Activated CD4-positive, CD25-positive, alpha-beta regulatory T cell treated with anti-CD3 and anti-CD28 coated beads, Interleukin-2, amount 50 U/mL, for 72 hours (primary cell): ENCODE measurements around the gene PRMT3.
"Not testable (repeated sequence)": the region's sequence is repeated elsewhere in the genome, so short reads cannot be mapped to it uniquely, and the experiment has no call there.

ENCODE experiments used
- DNase-seq: peaks from one replicate; pipeline ENCODE4 v3.0.0; 2021

Gene PRMT3

DNA sequence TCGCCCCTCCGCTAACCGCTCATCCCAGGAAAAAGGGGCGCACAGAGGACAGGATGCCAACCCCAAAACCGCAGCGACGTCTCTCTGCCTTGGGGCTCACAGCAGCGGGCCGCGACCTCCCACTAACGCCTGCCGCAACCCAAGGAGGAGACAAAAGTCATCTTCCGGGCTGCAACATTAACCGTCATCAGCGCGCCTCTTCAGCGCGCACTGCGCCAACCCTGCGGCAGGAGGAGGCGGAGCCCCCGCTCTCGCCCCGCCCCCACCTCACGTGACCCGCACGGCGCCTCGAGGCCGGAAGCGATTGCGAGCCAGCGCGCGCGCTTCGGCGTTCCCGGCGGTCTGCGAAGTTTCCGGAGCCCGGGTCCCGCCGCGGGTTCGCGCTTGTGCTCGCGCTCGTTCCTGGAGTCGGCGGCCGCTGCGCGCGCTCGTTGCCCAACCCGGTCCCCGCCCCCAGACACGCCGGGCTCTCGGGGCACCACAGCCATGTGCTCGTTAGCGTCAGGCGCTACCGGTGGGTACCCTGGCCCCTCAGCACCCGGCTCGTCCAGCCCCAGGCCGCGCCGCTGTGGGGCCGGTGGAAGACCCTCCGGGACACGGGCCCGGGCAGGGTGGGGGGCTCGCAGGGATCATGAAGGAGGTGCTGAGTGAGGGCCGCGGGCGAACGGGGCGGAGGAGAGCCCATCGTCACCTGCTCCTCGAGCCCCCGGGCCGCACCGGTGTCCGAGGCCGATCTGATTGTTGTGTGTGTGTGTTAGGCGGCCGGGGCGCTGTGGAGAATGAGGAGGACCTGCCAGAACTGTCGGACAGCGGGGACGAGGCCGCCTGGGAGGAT is at the start of gene PRMT3:
Gene PRMT3, plus strand, starts transcription at position 456 of the 835 bp plus-strand sequence. Its CDS starts 31 bp downstream, at position 487.
- DNase-seq = peak; percentile 98

DNA sequence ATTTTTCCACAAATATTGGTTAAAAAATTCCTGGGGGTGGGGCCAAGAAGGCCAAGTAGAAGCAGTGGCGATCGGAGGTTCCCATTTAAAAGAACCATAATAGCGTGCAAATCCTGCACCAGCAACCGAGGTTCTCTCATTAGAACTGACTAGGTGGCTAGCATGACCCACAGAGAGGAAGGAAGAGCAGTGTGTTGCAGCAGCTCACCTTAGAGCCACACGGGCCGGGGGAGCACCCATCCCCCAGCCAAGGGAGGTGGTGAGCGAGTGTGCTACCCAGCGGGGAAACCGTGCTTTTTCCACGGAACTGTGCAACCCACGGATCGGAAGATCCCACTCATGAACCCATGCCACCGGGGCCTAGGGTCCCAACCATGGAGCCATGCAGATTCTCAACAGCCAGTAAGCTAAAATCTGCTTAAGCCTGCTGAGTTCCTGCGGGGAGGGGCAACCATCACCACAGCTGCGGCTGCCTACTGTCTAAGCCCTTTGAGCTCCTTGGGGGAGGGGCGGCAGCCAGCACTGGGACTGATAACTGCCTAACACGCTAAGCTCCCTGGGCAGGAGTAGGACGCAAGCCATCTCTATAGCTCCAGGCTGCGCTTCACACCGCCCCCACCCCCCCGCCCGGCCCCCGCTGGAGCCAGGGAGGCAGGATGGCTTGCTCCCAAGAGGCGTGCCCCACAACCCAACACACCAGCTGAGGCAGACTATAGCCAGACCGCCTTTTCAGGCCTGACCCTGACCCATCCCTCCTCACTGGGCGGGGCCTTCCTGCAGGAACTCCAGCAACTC is 45.0 kb upstream of the PRMT3 start:
- no peak for DNase-seq

DNA sequence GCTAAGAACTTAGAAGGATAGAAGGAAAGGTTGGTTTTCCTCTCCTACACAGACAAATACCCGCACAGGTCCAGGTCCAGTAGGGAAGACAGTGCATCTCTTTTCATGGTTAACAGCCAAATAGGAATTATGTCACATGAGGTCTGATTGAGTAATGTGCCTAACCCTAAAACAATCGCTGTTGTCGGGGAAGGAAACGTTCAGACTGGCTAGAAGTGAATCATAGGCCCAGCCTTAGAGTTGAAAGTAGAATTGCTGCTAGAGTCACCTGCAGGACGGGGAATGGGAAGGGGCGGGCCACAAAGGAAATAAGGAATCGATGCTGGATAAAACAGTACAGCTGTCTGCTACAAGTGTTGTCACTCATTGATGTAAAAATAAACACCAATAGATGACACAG is 36.4 kb upstream of the PRMT3 start:
- no peak for DNase-seq

DNA sequence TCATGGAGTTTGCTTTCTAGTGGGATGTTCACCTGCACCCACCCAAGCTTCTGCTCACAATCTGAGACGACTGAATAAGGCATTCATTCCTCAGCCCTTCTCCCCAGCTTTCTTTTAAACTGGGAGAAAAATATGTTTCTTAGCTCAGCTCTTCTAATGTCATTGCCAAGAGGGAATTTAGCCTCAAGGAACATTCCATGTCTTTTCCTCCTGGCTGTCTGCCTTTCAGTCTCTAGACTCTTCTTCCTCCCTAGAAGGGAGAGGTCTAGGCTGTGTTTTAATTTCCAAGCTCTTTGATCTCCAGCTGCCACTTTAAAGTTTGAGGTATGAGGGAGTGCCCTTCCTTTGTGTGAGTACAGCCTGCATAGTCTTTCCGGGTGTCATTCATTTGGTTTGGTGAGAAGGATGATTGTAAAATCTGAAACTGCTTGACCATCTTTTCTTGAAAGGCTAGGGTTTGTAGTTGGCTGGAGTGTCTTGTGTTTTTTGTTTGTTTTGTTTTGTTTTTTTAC is 35.7 kb upstream of the PRMT3 start:
- DNase-seq = no peak

DNA sequence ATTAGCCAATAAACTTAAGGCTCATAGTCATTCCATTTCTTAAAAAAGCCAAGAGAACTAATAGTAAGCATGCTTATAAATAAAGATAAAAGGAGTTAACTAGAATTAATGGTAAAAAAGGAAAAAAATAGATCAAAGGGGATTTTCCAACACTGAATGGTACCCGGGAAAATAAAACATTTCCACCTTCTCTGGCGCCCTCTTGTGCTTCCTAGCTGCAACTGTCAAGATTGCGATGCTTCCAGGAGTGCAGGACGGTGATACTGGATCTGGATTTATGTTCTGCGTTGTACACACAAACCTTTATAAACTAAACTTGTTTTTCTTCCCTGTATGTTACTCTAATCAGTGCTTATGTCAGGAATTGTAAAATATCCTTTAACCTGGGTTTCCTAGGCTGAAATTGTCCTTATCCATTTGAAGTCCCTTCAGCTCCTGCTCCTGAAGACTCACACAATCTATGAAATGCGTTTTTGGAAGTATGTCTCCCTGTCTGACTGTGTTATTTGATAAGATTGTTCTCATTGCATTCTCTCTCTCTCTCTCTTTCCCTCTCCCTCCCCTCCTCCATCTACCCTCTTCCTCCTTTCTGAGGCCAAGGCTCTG is 33.6 kb upstream of the PRMT3 start:
- no peak for DNase-seq

DNA sequence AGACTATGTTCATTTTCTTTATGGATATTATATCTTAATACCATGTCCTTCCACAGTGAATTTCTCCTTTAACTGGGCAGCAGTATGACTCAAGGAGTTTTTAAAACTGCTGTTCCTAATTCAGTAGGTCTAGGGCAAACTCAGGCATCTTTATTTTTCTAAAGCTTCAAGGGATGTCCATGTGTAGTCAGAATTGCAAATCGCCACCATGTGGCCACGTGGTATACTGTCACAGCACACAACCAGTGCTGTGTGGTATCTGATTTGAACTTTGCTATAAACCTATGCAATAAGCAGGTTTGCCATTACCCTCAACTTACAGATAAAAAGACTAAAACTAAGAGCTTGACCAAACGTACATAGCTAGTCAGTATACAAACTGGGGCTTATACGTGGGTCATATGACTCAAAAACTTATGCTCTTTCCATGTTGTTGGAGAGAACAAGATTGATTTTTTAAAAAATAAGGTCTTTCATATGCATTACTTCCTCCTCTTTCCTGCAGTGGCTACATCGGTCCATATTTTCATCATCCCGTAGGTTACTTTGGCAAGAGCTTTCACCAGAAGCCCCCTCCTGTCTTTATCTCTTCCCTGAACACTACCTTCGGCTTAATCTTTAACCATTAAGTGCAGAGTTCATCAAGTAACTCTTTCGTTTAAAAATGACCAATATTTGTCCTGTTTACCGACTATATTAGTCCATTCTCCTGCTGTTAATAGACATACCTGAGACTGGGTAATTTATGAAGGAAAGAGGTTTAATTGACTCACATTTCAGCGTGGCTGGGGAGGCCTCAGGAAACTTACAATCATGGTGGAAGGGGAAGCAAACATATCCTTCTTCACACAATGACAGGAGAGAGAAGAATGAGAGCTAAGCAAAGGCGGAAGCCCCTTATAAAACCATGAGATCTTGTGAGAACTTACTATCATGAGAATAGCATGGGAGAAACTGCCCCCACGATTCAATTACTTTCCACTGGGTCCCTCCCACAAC is 32.0 kb upstream of the PRMT3 start:
- DNase-seq = no peak

DNA sequence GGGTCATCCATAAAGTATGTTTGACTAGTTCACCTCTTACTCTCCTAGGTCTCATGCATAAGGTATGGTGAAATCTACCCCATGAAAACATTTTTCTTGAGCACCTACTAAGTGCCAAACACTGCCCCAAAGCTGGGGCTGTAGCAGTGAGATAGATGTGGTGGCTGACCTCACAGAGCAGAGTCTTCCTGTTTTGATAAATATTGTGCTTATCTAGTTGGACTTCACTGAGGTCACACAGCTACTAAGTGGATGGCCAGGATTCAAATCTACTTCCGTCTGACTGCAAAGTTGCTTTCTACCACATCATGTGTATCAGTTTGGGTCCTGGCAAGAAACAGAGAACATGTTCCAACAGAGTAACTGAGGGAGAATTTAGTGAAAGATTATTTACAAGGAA is 30.4 kb upstream of the PRMT3 start:
- no peak for DNase-seq

DNA sequence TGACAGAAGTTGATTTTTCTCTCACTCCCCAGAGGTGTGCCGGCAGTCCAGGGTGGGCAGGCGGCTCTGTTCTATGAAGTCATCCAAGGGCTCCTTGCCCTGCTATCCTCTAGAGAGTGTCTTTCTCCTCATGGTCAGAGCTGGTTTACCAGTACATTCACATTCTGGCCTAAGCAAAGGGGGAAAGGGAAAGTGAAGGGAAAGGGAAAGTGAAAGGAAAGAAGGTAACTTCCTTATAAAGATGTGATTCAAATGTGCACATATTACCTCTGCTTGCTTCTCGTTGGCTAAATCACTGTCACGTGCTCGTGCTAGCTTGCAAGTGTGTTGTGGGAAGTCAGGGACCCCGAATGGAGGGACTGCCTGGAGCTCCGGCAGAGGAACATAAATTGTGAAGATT is 26.9 kb upstream of the PRMT3 start:
- no peak for DNase-seq

DNA sequence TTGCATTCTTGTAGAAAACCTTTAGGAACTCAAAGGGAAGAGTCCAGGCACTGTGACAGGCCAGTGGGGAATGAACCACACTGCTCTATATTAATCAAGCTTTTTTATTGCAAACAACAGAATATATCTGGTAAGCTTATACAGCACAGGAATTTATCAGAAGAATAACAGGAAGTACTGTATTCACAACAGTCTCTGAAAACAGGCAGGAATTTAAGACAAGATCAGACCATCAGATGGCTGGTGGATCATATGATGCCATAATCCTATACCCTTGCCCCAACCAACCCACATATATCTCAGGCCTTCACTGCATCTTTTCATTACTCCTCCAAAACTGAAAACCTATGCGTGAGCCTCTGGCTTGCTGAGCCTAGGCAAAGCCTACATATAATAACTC is 25.0 kb upstream of the PRMT3 start:
- no peak for DNase-seq

DNA sequence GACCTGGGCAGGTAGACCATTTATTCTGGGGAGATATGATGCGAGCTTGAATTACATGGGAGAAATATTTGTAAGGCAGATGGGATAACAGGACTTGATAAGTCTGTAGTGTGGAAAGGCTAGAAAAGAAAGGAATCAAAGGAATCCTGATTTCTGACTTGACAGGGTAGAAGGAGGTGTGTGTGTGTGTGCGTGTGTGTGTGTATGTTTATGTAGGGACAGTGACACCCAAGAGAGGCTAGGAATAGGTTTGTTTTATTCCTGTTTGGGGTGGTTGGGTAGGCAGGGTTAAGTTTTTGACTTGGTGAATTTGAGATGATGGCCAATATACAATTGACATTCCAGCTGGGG is 24.4 kb upstream of the PRMT3 start:
- no peak for DNase-seq

DNA sequence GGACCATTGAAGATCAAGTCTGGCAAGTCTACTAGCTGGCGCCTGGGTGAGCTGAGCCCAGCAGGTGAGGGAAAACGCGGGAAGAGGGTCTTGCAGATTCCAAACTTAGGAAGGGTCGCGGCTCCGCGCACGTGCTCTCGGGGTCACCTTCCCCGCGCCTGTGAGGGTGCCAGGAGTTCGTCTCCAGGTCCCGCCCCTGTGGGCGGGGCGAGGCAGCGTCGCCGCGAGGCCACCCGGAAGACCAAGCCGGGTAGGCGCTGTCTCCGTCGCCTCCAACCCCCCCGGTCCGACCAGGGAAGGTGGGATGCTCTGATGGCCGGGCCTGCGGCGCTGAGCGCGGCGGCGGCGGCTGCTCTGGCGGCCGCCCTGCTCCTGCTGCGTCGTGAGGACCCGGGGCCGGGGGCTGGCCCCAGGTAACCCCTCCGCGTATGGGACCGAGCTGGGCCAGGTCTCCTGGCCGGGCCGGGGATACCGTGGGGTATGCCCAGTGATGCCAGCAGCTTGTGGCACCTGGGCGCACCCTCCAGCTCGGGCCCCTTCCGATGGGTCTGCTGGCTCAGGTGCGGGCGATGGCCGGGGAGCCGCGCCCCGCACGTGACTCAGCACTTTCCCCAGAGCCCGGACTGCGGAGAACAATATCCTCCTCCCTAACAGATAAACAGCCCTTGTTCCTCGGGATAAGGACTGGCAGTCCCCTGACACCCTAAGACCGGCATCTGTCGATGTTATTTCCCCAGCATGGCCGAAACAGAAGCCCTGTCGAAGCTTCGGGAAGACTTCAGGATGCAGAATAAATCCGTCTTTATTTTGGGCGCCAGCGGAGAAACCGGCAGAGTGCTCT is 23.8 kb upstream of the PRMT3 start, which contains the start of gene HTATIP2:
Gene HTATIP2, plus strand, starts transcription at position 215 of the 841 bp plus-strand sequence. Its CDS starts 524 bp downstream, at position 739.
- peak; percentile 83 for DNase-seq

DNA sequence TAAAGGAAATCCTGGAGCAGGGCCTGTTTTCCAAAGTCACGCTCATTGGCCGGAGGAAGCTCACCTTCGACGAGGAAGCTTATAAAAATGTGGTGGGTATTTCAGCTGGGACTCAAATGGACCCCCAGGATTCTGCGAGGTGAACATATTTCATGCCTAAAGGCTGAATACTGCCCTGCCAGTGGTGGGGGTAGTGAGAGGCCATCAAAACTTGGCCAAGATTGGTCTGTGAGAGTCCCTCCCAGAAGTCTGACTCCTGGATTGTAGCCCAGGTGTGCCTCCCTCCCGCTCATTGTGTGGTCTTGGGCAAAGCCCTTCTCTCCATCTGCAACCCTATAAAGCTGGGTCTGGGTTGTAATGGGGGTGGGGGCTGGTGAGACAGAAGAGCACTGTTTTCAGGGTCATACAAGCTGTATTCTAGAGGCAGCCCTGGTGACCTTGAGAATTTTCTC is 23.1 kb upstream of the PRMT3 start:
- DNase-seq = no peak

DNA sequence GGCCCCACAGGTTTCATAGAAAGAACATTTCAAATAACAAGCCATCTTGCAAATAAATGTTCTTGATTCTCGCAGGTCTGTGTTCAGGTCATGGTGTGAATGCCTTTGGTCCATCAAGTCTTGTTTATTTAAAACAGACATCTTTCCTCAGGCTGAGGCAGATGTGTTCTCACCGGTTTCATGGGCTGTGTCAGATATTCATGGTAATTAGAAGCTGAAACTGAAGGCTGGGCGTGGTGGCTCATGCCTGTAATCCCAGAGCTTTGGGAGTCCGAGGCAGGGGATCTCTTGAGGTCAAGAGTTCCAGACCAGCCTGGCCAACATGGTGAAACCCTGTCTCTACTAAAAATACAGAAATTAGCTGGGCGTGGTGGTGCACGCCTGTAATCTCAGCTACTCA is 22.1 kb upstream of the PRMT3 start:
- not testable (repeated sequence) for DNase-seq

DNA sequence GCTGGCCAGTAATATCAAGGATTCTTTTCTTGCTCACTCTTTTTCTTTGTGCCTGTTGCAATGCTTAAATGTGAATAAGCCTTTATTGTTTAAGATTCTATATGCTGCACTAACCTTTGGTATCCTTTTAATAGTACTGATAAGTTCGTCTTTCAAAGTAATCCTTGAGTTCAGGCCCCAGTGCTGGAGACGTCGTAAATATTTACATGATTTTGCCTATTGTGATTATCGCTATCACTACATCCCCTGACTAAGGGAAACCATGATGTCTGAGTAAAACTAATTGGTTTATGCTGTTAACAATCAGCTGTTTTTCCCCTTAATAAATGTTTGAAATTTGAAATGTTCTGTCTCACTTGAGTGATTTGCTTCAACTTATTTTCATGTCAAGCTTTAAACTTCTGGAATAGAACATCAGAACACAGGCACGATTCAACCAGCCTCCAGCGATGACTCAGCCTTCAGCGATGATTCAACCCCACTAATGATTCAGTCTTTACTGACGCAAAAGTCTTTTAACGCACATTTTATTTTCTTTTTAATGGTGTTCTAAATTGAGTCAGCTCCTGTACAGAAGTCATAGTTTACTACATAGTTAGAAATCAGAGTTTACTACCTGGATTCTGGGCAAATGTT is 20.1 kb upstream of the PRMT3 start:
- DNase-seq = peak; percentile 54

DNA sequence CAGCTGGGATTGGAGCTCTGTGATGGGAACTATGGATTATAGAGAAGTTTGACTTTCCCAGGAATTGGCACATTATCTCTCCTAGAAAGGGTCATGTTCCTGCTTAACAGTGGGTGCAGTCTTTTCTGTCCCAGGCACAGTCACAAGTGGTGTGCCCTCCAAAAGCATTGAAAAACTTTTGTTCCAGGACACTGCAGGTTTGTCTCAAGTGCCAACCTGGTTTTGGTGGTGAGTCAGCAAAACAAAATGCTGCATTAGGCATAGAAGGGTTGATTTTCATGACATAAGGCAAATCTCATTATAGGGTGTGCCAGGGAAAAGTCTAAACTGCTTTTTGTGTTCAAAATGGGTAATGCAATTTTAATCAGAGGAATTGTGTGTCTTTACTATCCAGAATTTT is 19.1 kb upstream of the PRMT3 start:
- no peak for DNase-seq

DNA sequence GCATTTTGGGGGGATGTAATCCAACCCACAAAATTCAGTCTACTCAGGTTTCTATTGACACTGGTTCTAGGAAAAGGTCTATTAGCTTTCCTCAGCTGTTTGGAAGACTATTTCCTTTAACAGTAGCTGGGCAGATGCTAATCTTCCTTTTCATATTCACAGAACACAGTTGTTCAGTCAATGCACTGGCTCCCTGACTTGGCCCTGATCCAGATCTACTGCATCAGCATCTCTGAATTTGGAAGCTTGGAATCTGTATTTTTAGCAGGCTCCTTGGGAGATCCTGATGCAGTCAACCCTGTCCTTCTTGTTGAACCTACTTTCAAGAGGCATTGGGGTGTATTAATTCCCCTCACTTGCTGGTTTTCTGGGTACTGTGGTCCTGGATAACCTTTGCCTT is 17.7 kb upstream of the PRMT3 start:
- no peak for DNase-seq

DNA sequence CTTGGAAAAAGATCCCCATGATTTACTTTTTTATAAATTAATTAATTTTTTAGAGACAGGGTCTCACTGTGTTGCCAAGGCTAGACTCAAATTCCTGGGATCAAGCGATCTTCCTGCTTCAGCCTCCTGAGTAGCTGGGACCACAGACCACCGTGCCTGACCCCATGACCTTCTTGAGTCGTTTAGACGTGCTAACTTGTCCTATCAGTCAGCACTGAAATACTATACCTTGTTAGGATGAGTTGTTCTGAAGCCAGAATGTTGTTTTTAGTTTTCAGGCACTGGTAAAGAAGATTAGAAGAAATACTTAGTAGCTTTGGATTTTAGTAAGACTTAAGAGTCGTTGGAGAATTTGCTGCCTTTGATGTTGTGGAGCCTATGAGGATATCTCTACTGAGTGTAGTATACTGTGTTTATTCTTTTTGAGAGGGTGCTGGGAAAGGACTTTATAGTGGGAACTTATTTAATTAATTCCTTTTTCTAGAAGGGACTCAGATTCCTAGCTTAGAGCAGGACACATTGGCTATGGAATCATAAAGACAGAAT is 15.4 kb upstream of the PRMT3 start:
- no peak for DNase-seq

DNA sequence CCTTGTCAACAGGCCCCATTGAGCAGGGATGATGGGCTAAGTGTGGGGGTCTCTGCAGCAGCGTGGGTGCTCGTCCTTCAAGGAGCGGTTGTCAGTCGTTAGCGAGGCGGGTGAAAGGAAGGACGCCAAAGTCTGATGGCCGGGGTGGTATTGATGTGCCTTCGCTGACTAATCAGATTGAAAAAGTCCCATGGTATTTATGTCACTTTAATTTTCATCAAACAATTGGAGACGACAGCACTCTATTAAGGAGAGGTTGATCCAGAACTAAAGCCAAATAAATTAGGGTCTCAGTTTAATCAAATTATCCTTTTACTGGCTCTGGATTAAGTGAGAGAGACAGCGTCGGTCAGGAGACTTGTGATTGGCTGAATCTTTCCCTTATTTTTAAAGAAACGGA is 14.4 kb upstream of the PRMT3 start:
- DNase-seq = no peak

DNA sequence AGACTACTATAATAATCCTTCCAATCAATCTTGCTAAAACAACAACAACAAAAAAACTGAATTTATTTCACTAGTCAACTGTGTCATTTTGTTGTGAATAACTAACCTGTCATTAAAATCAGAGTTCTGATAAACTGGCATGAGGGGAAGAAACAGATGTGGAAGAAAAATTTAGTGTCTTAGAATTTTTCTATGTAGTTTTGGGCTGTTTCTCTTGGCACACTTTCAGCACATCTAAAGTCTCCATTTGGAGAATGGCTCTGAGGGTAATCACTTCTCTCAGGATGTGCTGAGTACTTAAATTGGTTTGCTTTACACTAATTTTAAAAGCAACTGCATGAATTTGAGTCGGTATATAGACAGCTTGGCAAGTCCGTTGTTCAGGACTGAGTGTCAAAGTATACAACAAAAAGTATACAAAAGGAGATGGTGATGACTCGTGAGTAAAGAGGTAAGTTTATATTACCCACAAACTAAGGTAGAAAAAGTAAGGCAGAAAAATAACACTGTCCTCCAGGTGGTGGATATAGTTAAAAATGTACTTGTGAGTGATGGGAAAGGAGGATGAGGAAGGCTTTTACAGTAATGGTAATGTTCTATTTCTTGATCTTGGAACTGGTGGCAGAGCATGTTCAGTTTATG is 13.8 kb upstream of the PRMT3 start:
- no peak for DNase-seq
